Measurements from ENCODE around the gene ARMCX1. TPM values are rescaled to one million over a fixed set of nuclear protein-coding genes. Genes with fewer than 3 reads are reported as not detected.

ARMCX1 gene
- total RNA-seq, 1 donor from 2014 or later, result 25.0 TPM

- Mint-ChIP-seq H3K27me3 (no peaks in the 10 kb centered on the region), H3K9me3 (peaks cover 3% of the 10 kb centered on the region), H3K27ac (no peak overlapping the region), H3K36me3 (no peaks in the 10 kb centered on the region), H3K4me1 (ENCODE audit: unreplicated experiment) (peaks cover 9% of the 10 kb centered on the region), H3K4me3 (no peak overlapping the region)
- DNase-seq (ENCODE audit: extremely low spot score, unreplicated experiment), result no peak
- TF ChIP-seq CTCF (conservative IDR thresholded peaks at IDR 0.05), result no peak
These were observed 51.7 kb downstream of the ARMCX1 start for GRCh38 chrX:101602077-101602476.

Other genes with a start within 250 kb of the ARMCX1 start
- 22.1 and 22.4 TPM in 2 replicates for gene TIMM8A, start 201.8 kb upstream of the ARMCX1 start, total RNA-seq (ENCODE audit: low replicate concordance)
- gene BTK, start 164.4 kb upstream of the ARMCX1 start, total RNA-seq (ENCODE audit: low replicate concordance), result 0.34 and 0.38 TPM in 2 replicates
- gene RPL36A, start 159.5 kb upstream of the ARMCX1 start, total RNA-seq (ENCODE audit: low replicate concordance), result 329 and 338 TPM in 2 replicates
- 39.5 and 44.8 TPM in 2 replicates for gene GLA, start 142.6 kb upstream of the ARMCX1 start, total RNA-seq (ENCODE audit: low replicate concordance)
- 68.3 and 76.0 TPM in 2 replicates for gene HNRNPH2, start 142.3 kb upstream of the ARMCX1 start, total RNA-seq (ENCODE audit: low replicate concordance)
- 12.8 and 19.4 TPM in 2 replicates for gene ARMCX4, start 65.1 kb upstream of the ARMCX1 start, total RNA-seq (ENCODE audit: low replicate concordance)
- gene ARMCX6, start 67.5 kb downstream of the ARMCX1 start, total RNA-seq (ENCODE audit: low replicate concordance), result 60.5 and 64.9 TPM in 2 replicates
- gene ARMCX3, start 72.6 kb downstream of the ARMCX1 start, total RNA-seq (ENCODE audit: low replicate concordance), result 52.6 and 58.2 TPM in 2 replicates
- gene ARMCX2, start 109.3 kb downstream of the ARMCX1 start, total RNA-seq (ENCODE audit: low replicate concordance), result 50.0 and 86.1 TPM in 2 replicates